Brain microvascular endothelial cell (primary cell): Measurements from ENCODE around the gene ARFRP1.

Experiments
- DNase-seq: peaks from one replicate; pipeline ENCODE4 v3.0.0-alpha.2; 2020
- H3K27ac ChIP-seq: fragments of 250-450 bp; sonication (Bioruptor Pico); 2 replicates; pipeline ENCODE4 v1.5.1; 2020; ENCODE audit warnings: mild to moderate bottlenecking, moderate library complexity
- H3K27me3 ChIP-seq: fragments of 250-450 bp; sonication (Bioruptor Pico); replicated peaks from 2 replicates; pipeline ENCODE4 v1.5.1; 2020; ENCODE audit warnings: mild to moderate bottlenecking
- H3K36me3 ChIP-seq: fragments of 250-450 bp; sonication (Bioruptor Pico); replicated peaks from 2 replicates; pipeline ENCODE4 v1.5.1; 2020; ENCODE audit warnings: mild to moderate bottlenecking
- H3K4me3 ChIP-seq: 2 replicates; pipeline ENCODE4 v1.5.1; 2011; ENCODE audit warnings: low read depth, mild to moderate bottlenecking, control low read depth, low read length, moderate library complexity
- in situ Hi-C: cut with HindIII; loops from 2 replicates; pipeline ENCODE4 v1.10.0; 2017; ENCODE audit warnings: low sequenced_read_pairs, low pct_ligation_motif_present
- TF ChIP-seq, protein P1 (sequence below): IDR thresholded peaks from 2 replicates; pipeline ENCODE4 v1.5.1; 2011; ENCODE audit warnings: low read depth, mild to moderate bottlenecking, moderate library complexity, low read length, control low read depth, inconsistent platforms; ENCODE audit errors: missing control alignments

ARFRP1 gene

DNA sequence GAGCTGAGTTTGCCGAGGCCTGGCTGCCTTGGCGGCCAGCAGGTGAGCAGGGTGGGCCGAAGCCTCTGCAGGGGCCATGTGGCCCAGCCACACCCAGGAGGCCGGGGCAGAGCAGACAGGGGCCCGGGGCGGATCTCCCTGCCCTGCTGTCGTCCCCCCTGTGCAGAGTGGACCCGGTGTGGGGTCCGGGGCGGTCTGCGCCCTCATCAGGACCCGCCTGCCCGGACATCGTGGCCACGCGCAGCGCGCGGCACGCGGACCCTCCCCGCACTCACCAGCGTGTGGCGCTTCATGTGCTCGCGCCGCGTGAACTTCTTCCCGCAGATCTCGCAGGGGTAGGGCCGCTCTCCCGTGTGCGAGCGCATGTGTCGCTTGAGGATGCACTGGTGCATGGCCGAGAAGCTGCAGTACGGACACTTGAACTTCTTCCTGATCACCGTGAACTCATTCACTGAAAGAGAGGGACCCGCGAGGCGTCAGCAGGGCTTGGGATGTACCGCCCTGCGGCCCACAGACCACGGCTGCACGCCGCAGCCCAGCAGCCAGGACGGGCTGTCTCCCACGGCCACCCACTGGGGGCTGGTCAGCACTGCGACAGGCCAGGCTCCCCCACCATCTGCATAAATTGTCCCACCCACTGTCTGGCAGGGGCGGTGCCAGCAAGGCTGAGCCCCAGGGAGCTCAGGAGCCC is 44.8 kb upstream of the ARFRP1 start:
- Histone ChIP-seq H3K4me3 (no peak overlapping the region), H3K36me3 (no peaks in the 10 kb centered on the region), H3K27me3 (no peaks in the 10 kb centered on the region), H3K27ac (no peak overlapping the region)
- TF ChIP-seq, protein P1, sequence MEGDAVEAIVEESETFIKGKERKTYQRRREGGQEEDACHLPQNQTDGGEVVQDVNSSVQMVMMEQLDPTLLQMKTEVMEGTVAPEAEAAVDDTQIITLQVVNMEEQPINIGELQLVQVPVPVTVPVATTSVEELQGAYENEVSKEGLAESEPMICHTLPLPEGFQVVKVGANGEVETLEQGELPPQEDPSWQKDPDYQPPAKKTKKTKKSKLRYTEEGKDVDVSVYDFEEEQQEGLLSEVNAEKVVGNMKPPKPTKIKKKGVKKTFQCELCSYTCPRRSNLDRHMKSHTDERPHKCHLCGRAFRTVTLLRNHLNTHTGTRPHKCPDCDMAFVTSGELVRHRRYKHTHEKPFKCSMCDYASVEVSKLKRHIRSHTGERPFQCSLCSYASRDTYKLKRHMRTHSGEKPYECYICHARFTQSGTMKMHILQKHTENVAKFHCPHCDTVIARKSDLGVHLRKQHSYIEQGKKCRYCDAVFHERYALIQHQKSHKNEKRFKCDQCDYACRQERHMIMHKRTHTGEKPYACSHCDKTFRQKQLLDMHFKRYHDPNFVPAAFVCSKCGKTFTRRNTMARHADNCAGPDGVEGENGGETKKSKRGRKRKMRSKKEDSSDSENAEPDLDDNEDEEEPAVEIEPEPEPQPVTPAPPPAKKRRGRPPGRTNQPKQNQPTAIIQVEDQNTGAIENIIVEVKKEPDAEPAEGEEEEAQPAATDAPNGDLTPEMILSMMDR = no peak
- DNase-seq = no peak
- in situ Hi-C loops = no loop called here

DNA sequence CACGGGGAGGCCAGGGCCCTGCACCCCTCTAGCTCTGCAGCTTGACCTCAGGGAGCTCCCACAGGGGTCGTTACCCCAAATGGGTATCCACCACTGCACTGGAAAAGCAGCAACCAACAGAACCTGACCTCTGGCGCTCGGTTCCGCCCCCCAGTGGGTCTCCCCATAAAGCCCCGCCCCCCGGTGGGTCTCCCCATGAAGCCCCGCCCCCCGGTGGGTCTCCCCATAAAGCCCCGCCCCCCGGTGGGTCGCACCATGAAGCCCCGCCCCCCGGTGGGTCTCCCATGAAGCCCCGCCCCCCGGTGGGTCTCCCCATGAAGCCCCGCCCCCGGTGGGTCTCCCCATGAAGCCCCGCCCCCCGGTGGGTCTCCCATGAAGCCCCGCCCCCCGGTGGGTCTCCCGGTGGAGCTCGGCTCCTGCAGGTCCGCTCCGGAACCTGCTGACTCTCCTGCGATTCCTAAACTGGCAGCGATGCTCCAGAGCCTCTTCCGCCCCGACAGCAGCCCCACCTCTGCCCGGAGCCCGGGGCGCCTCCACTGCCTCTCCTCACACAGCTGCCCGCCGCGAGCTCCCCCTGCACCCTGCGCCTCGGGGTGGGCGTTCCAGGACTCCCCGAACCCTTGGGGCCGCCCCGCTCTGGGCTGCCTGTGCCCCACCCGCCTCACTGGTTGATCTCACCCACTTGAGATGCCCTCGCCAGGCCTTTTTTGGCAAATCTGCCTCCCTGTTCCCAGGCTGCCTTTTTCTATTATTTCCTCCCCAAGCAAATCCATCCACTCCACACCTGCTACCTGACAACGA is 43.9 kb upstream of the ARFRP1 start:
- DNase-seq = no peak
- TF ChIP-seq, protein P1 = no peak
- Histone ChIP-seq H3K4me3 (no peak overlapping the region), H3K36me3 (no peaks in the 10 kb centered on the region), H3K27me3 (no peaks in the 10 kb centered on the region), H3K27ac (no peak overlapping the region)
- in situ Hi-C loops = no loop called here

DNA sequence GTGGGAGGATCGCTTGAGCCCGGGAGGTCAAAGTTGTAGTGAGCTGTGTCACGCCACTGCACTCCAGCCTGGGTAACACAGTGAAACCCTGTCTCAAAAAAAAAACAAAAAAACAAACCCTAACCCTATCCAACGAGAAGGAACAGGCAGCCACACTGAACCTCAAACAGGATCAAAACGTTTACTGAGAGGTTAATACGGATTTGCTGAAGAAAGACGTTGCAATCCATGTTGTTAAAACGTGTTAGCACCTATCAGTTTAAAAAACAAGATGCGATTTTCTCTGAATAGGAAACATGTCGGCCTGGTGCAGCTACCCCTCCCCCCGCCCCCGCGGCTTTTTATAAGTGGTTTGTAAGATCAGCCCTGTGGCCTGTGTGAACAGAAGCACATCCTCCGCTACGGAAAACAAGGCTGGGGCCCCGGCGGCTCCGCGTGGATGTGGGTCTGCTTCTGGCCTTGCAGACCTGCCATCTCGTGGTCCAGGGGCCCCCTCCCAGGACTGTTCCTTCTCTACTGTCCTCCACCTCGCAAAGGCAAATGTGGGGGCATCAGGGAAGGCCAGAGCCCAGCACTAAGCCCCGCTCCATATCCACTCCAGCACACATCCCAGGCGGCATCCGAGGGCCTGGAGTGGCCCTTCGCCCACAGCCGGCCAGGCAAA is 43.2 kb upstream of the ARFRP1 start:
- in situ Hi-C loops = no loop called here
- H3K36me3 ChIP-seq = no peaks in the 10 kb centered on the region
- no peaks in the 10 kb centered on the region for H3K27me3 ChIP-seq
- no peak for DNase-seq
- H3K4me3 ChIP-seq = no peak overlapping the region
- H3K27ac ChIP-seq = no peak overlapping the region
- TF ChIP-seq, protein P1 = no peak

GRCh38 chr20:63749597-63750508 is 42.1 kb upstream of the ARFRP1 start:
- no peak overlapping the region for H3K27ac ChIP-seq
- no peak for DNase-seq
- in situ Hi-C loops = no loop called here
- H3K27me3 ChIP-seq = no peaks in the 10 kb centered on the region
- H3K4me3 ChIP-seq = no peak overlapping the region
- no peaks in the 10 kb centered on the region for H3K36me3 ChIP-seq
- TF ChIP-seq, protein P1 = no peak

DNA sequence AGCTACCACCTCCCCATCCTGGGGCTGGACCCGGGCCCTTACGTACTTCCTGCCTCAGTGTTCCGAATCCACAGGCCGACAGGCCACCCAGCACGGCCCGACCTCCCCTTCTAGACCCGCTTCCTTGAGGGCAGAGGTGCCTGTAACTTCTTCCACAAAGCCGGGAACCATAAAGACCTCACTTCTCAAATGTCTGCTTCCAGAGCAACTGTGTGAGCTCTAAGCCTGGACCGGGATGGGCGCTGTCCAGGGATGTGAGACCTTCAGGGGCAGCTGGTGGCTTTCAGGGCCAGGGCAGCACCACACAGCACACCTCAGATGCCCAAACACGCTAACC is 41.1 kb upstream of the ARFRP1 start:
- no peak for DNase-seq
- in situ Hi-C loops = no loop called here
- Histone ChIP-seq H3K27me3 (no peaks in the 10 kb centered on the region), H3K36me3 (no peaks in the 10 kb centered on the region), H3K4me3 (no peak overlapping the region), H3K27ac (no peak overlapping the region)
- TF ChIP-seq, protein P1 = no peak
